ENCODE measurements around the gene ENPP1.

Gene ENPP1

GRCh38 chr6:131937226-131937625, 129.4 kb downstream of the ENPP1 start:
- H3K4me1 ChIP-seq (ENCODE audit: control insufficient read depth in 1 of 2, insufficient read depth in 2 of 2, low read length in 2 of 2): no peaks in the 10 kb centered on the region
- H3K27me3 ChIP-seq (ENCODE audit: control insufficient read depth in 1 of 2, insufficient read depth in 2 of 2, low read length in 2 of 2): no peaks in the 10 kb centered on the region
- no peak overlapping the region for H3K27ac ChIP-seq (ENCODE audit: low read depth, low read length)
- no peaks in the 10 kb centered on the region for H3K36me3 ChIP-seq (ENCODE audit: control insufficient read depth in 1 of 2, insufficient read depth in 2 of 2, low read length in 2 of 2)
- no peak overlapping the region for H3K4me3 ChIP-seq (ENCODE audit: low read depth in 1 of 2, low read length in 2 of 2)
- no peak overlapping the region for H3K9ac ChIP-seq (ENCODE audit: low read depth in 1 of 2, low read length in 2 of 2)
- no peaks in the 10 kb centered on the region for H3K9me3 ChIP-seq (ENCODE audit: control insufficient read depth in 1 of 2, low read length in 2 of 2)

- Histone ChIP-seq H3K4me3 (ENCODE audit: low read depth in 1 of 2, low read length in 2 of 2) (no peak overlapping the region), H3K9me3 (ENCODE audit: control insufficient read depth in 1 of 2, low read length in 2 of 2) (no peaks in the 10 kb centered on the region), H3K36me3 (ENCODE audit: control insufficient read depth in 1 of 2, insufficient read depth in 2 of 2, low read length in 2 of 2) (no peaks in the 10 kb centered on the region), H3K27me3 (ENCODE audit: control insufficient read depth in 1 of 2, insufficient read depth in 2 of 2, low read length in 2 of 2) (no peaks in the 10 kb centered on the region), H3K9ac (ENCODE audit: low read depth in 1 of 2, low read length in 2 of 2) (no peak overlapping the region), H3K4me1 (ENCODE audit: control insufficient read depth in 1 of 2, insufficient read depth in 2 of 2, low read length in 2 of 2) (no peaks in the 10 kb centered on the region), H3K27ac (ENCODE audit: low read depth, low read length) (no peak overlapping the region)
These were observed 130.1 kb downstream of the ENPP1 start for GRCh38 chr6:131937703-131938631.
